ENCODE results near the gene CHRNA10. TPM values are rescaled to one million over a fixed set of nuclear protein-coding genes. Genes with fewer than 3 reads are reported as not detected.

CHRNA10 gene, protein sequence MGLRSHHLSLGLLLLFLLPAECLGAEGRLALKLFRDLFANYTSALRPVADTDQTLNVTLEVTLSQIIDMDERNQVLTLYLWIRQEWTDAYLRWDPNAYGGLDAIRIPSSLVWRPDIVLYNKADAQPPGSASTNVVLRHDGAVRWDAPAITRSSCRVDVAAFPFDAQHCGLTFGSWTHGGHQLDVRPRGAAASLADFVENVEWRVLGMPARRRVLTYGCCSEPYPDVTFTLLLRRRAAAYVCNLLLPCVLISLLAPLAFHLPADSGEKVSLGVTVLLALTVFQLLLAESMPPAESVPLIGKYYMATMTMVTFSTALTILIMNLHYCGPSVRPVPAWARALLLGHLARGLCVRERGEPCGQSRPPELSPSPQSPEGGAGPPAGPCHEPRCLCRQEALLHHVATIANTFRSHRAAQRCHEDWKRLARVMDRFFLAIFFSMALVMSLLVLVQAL
- total RNA-seq = under 1 TPM in 3 of 4 donors, not detected in 1; 0.19 to 0.78 (median 0.67) TPM

GRCh38 chr11:3671334-3672254 is at the start of gene CHRNA10:
CHRNA10 (minus strand) TSS chr11:3671384; CDS start chr11:3671312, 72 bp downstream.
- Histone ChIP-seq H3K36me3 (peaks cover 4 to 99% of the 10 kb centered on the region in 2 donors), H3K27ac (no peak within 1 kb of the TSS), H3K27me3 (no peaks in the 10 kb centered on the region), H3K9me3 (peaks cover 0 to 4% (median 0%) of the 10 kb centered on the region in 3 donors), H3K4me3 (no peak within 1 kb of the TSS), H3K4me1 (no peaks in the 10 kb centered on the region)
- 70 to 72% methylated on average over 5 of the region's 9 CpGs for WGBS, 2 donors (ENCODE audit: low coverage in 1 of 2)
- TF ChIP-seq POLR2A (IDR thresholded peaks at IDR 0.05) (no peak), POLR2AphosphoS5 (IDR thresholded peaks at IDR 0.05) (no peak), EP300 (IDR thresholded peaks at IDR 0.05) (no peak)
- TF ChIP-seq, protein P1, sequence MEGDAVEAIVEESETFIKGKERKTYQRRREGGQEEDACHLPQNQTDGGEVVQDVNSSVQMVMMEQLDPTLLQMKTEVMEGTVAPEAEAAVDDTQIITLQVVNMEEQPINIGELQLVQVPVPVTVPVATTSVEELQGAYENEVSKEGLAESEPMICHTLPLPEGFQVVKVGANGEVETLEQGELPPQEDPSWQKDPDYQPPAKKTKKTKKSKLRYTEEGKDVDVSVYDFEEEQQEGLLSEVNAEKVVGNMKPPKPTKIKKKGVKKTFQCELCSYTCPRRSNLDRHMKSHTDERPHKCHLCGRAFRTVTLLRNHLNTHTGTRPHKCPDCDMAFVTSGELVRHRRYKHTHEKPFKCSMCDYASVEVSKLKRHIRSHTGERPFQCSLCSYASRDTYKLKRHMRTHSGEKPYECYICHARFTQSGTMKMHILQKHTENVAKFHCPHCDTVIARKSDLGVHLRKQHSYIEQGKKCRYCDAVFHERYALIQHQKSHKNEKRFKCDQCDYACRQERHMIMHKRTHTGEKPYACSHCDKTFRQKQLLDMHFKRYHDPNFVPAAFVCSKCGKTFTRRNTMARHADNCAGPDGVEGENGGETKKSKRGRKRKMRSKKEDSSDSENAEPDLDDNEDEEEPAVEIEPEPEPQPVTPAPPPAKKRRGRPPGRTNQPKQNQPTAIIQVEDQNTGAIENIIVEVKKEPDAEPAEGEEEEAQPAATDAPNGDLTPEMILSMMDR (IDR thresholded peaks at IDR 0.05) = no peak
- ATAC-seq = no peak

GRCh38 chr11:3712274-3712673 is 41.1 kb upstream of the CHRNA10 start:
- Histone ChIP-seq H3K9me3 (no peaks in the 10 kb centered on the region), H3K36me3 (peaks cover 0 to 92% of the 10 kb centered on the region in 2 donors), H3K27ac (no peak overlapping the region), H3K4me3 (no peak overlapping the region), H3K4me1 (no peaks in the 10 kb centered on the region), H3K27me3 (no peaks in the 10 kb centered on the region)
- no peak for ATAC-seq
- 80 to 81% methylated on average over 6 of the region's 6 CpGs for WGBS, 2 donors (ENCODE audit: low coverage in 1 of 2)
- TF ChIP-seq POLR2AphosphoS5 (IDR thresholded peaks at IDR 0.05) = no peak
- TF ChIP-seq POLR2A (IDR thresholded peaks at IDR 0.05) = no peak
- no peak for TF ChIP-seq EP300 (IDR thresholded peaks at IDR 0.05)
- TF ChIP-seq, protein P1 (IDR thresholded peaks at IDR 0.05) = no peak

- no peak for ATAC-seq
Measured at GRCh38 chr11:3710485-3711259, 39.5 kb upstream of the CHRNA10 start.

GRCh38 chr11:3709977-3710376 is 38.8 kb upstream of the CHRNA10 start:
- ATAC-seq = no peak
- peaks cover 0 to 87% of the 10 kb centered on the region in 2 donors for H3K36me3 ChIP-seq
- H3K27ac ChIP-seq = no peak overlapping the region
- H3K9me3 ChIP-seq = no peaks in the 10 kb centered on the region
- H3K4me1 ChIP-seq = no peaks in the 10 kb centered on the region
- H3K27me3 ChIP-seq = no peaks in the 10 kb centered on the region
- TF ChIP-seq EP300 (IDR thresholded peaks at IDR 0.05) = no peak
- TF ChIP-seq, protein P1 (IDR thresholded peaks at IDR 0.05) = no peak
- no peak for TF ChIP-seq POLR2A (IDR thresholded peaks at IDR 0.05)
- 80 to 89% methylated on average over 1 of the region's 1 CpG for WGBS, 2 donors (ENCODE audit: low coverage in 1 of 2)
- no peak overlapping the region for H3K4me3 ChIP-seq

More at GRCh38 chr11:3710485-3711259, 39.5 kb upstream of the CHRNA10 start:
- TF ChIP-seq, protein P1 (IDR thresholded peaks at IDR 0.05) = no peak
- TF ChIP-seq POLR2A (IDR thresholded peaks at IDR 0.05) (no peak), POLR2AphosphoS5 (IDR thresholded peaks at IDR 0.05) (no peak), EP300 (IDR thresholded peaks at IDR 0.05) (no peak)
- Histone ChIP-seq H3K4me1 (no peaks in the 10 kb centered on the region), H3K36me3 (peaks cover 0 to 87% of the 10 kb centered on the region in 2 donors), H3K27ac (no peak overlapping the region), H3K27me3 (no peaks in the 10 kb centered on the region), H3K9me3 (no peaks in the 10 kb centered on the region), H3K4me3 (no peak overlapping the region)
- WGBS, 2 donors (ENCODE audit: low coverage in 1 of 2) = 86 to 100% methylated on average over 3 of the region's 4 CpGs
